ENCODE measurements around the gene ADM.
A peak's percentile ranks its signal among the peaks of the same experiment; 100 is the strongest.
"Not testable (repeated sequence)": the region's sequence is repeated elsewhere in the genome, so short reads cannot be mapped to it uniquely, and the experiment has no call there.

The ADM gene

GRCh38 chr11:10304495-10305261 is at the start of gene ADM:
TSS of gene ADM (plus strand) at chr11:10305073. CDS start at chr11:10305701, 628 bp downstream.
- DNase-seq, result peak; percentile 95 to 96 (median 96)

- DNase-seq, result peak in 1 of 3 donors; percentile 22
Observed at GRCh38 chr11:10255388-10256125, 49.3 kb upstream of the ADM start.

GRCh38 chr11:10257478-10257877 is 47.4 kb upstream of the ADM start:
- no peak for DNase-seq

- DNase-seq, result no peak
Observed at GRCh38 chr11:10261821-10262220, 43.1 kb upstream of the ADM start.

GRCh38 chr11:10263929-10264328 is 40.9 kb upstream of the ADM start:
- DNase-seq, result no peak

- DNase-seq, result not testable (repeated sequence)
Observed at GRCh38 chr11:10264716-10265115, 40.2 kb upstream of the ADM start.

- no peak for DNase-seq
Observed at GRCh38 chr11:10265936-10266335, 38.9 kb upstream of the ADM start.

GRCh38 chr11:10267821-10268220 is 37.1 kb upstream of the ADM start:
- no peak for DNase-seq

GRCh38 chr11:10268746-10269488 is 36.0 kb upstream of the ADM start:
- DNase-seq, result no peak

GRCh38 chr11:10272132-10272531 is 32.7 kb upstream of the ADM start:
- DNase-seq, result no peak

- DNase-seq, result no peak
Observed at GRCh38 chr11:10273738-10274137, 31.1 kb upstream of the ADM start.

GRCh38 chr11:10274726-10275125 is 30.1 kb upstream of the ADM start:
- DNase-seq, result no peak

GRCh38 chr11:10275714-10276113 is 29.2 kb upstream of the ADM start:
- DNase-seq, result no peak

GRCh38 chr11:10282117-10282516 is 22.8 kb upstream of the ADM start:
- DNase-seq, result no peak

- no peak for DNase-seq
Observed at GRCh38 chr11:10283991-10284390, 20.9 kb upstream of the ADM start.

- peak; percentile 74 to 97 (median 93) for DNase-seq
Observed at GRCh38 chr11:10285148-10285802, 19.6 kb upstream of the ADM start.

GRCh38 chr11:10287140-10287539 is 17.7 kb upstream of the ADM start:
- DNase-seq, result peak in 2 of 3 donors; percentile 27 to 43

GRCh38 chr11:10287766-10288715 is 16.8 kb upstream of the ADM start:
- DNase-seq, result no peak

GRCh38 chr11:10288881-10289764 is 15.8 kb upstream of the ADM start:
- no peak for DNase-seq

- peak; percentile 58 to 70 (median 59) for DNase-seq
Observed at GRCh38 chr11:10289765-10290380, 15.0 kb upstream of the ADM start.

Data from suppressor macrophage treated with lipopolysaccharide for 1 hour (primary cell).